Measurements from ENCODE around the gene LRRC15.

The LRRC15 gene

DNA sequence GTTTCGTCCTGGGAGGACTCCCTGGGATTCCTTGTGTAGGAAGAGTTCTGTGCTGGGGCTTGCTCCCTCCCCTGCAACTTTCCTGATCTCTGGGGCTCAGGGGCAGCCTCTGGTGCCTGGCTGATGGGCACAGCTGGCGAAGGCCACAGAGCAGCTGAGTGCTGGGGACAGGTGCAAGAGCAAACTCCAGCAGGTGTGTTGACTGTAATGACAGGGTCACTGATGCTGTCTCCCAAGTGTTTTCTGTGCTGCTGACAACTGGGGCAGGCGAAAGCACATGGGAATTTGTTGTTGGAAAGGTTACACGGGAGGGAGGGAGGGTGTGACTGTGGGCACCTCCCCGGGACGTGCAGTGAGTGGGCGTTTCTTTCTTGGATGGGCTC, 40.0 kb downstream of the LRRC15 start:
- no peak for DNase-seq

DNA sequence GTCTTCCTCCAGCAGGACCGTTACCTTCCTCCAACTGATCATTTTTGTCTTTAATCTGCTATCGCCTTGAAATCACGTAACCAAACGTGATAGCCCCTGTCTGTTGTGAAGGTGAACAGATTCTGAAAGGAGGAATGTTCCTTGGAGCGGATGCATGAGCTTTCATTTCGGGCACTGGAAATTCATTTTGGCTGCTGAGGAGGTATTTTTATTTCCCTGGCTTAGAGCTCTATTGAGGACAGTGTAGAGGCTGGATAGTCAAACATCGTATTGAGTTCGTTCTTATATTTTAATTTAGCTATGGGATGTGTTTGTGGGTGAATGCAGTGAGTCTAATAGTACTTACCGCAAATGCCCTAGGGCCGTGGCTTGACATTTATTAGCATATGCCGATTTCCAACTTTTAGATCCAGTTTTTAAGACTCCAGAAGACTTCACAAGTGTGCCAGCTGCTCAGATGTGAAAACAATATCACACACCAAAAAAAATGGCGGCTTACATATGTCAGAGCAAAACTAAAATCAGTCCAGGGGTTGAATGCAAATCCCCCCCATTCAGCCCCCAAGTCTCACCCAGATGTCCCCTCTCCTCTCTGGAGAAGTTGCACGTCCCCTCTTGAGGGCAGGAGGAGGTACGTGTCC, 40.5 kb downstream of the LRRC15 start:
- DNase-seq = no peak

DNA sequence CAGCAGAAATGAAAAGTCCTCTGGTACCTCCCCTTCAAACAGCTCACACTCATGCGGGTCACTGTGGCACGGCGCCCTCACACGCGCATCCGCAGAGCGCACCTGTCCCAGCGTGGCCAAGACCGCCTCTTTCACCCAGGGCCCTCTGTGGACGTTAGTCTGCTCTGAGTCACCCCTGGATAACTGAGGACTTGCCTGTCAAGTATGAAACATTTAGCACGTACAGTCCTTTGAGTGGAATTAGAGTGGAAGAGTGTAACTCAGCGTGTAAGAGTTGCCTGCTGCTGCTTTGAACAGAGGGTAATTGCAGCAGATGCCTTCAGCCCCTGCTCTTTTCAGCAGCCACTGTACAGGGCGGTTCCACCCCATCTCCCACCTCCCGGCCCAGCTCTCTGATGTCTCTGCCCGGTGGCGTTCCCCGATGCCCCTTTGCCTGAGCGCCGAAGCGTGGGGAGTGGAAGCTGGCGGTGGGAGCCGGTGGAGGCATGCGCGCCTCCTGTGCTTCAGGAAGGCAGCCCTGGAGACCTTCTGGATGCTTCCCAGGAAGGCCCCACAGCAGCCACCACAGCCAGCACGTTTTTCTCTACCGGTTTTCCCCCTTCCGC, 41.4 kb downstream of the LRRC15 start:
- no peak for DNase-seq

DNA sequence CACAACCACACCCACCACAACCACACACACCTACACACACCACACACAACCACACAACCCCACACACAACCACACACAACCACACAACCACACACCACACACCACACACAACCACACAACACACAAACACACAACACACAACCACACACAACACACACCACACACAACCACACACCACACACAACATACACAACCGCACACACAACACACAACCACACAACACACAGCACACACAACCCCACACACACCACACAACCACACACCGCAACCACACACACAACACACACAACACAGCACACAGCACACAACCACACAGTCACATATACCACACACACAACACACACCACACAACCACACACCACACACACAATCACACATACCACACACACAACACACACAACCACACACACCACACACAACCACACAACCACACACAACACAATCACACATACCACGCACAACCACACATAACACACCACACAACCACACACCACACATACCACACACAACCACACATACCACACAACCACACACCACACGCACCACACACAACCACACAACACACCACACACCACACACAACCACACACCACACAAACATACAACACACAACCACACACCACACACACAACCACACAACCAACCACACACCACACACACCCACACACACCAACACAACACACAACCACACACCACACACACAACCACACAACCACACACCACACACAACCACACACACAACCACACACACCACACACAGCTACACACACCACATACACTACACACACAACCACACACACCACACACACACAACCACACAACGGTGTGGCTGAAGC, 42.1 kb downstream of the LRRC15 start:
- DNase-seq = no peak

DNA sequence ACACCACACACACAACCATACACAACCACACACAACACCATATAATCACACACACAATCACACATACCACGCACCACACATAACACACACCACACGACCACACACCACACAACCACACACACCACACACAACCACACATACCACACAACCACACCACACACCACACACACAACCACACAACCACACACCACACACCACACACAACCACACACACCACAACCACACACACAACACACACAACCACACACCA, 42.6 kb downstream of the LRRC15 start:
- DNase-seq = no peak

DNA sequence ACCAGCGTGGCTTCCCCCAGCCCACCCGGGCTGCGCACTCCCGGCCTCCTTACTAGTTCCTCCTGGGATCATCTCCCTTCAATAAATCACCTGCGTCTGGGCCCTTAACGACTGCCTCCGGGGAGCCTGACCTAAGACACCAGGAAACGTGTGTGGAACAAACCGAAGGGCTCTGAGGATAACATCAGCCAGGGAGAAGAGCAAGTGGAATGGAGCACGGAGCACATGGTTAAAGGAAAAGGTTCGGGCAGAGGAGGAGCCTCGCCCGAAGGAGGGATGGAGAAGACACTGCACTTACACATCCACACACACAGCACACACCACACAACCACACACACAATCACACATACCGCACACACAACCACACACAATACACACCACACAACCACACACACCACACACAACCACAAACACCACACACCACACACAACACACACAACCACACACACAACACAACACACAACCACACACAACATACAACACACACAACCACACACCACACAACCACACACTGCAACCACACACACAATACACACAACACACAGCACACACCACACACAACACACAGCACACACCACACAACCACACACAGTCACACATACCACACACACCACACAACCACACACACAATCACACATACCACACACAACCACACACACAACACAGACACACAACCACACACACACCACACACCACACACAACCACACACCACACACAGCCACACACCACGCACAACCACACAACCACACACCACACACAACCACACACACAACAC, 43.2 kb downstream of the LRRC15 start:
- no peak for DNase-seq

DNA sequence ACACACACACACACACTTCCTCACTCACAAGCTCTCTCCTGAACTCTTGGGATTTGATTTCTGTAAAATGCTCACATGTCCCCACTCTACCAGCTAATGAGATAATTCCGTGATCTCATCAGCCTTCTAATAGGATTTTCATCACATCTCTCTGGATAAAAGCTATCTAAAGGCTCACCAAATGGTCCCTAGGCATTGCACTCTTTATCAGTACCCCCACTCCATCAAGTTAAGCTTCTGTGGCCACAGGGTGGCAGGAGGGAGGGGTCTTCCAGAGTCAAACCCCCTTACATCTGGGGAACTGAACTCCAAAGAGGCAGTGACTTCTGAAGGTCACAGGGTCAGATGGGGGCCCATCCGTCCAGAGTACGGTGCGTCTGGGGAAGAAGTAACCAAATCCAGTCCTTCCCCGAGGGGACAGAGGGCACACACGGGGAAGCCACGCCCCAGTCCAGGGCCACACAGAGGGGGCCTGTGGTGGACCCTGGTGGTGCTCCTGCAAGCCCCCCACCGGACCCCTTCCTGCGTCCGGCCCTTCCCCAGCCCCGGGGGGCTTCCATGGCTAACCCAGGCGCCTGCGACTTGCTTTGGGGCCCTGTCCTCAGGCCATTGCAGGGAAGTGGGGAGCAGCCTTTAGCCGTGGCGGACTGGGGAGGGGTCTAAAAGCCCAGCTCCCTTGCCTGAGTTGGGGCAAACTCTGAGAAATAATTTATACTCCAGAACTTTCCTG, 44.0 kb downstream of the LRRC15 start:
- DNase-seq = no peak

DNA sequence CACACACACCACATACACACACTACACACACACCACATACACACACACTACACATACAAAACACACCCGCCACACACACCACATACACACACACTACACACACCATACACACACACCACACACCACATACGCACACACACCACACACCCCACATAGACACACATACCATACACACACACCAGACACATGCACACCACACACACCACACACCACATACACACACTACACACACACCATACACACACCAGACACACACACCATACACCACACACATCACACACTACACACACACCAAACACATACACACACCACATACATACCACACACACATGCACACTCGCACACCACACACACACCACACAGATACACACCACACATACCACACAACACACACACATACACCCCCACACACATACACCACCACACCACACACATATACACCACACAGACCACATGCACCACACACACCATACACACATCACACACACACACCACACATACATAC, 44.7 kb downstream of the LRRC15 start:
- no peak for DNase-seq

DNA sequence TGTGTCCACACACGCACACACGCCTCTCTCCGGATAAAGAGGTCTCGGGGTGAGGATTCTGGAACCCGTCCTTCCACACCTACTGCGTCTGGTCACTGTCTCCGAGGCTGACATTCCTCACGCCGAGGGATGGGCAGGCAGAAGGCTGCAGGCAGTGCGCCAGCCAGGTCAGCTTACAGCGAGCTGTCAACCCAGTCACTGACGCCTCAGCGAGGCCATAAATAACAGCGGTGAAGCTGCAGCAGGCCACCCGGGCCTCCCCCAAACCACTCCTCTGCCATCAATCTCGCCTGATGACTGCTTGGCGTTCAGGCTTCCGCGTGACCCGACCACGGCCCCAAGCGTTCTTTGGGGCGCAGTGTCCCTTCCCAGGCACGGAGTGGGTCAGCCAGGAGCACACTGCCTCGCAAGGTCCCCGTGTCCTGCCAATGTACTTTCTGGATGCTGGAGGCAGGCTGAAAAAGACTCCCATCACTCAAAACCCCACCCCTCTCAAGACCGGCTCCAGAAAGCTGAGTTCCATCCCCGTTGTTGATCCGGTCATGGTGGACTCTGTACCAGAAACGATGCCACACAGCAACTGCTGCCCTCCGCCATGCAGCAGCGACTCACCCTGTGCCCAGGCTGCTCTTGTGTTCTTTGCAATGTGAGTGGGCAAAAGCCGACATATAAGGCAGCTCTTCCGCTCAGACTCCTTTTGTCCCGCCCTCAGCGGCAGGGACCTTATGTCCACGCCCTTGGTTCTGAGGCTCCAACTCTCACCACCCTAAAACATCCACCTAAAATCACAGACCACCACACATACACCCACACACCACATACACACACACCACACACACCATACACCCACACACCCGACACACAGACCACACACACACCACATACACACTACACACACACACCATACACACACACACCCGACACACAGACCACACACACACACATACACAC, 45.5 kb downstream of the LRRC15 start:
- DNase-seq = no peak

DNA sequence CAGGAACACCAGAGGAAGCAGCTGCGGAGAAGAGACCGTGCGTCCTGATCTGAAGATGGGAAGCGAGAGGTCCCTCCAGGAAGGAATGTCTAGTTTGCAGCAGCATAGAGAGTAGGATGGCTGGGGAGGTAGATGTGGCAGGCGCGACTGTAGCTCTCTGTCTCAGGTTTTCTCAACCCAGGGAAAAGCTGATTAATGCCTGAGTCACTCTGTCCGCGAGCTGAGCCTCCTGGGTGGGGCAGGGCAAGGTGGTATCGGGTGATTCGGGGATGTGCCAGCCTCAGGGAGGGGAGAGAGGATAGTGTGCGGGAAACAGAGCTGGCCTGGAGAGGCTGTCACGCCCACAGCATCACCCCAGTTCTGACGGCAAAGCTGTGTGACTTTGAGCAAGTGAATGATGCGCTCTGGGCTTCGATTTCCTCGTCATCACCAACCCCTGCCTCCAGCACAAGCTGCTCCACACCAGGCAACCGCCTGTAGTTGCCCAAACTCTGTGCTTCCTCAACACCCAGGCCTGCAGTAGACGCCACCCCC, 46.8 kb downstream of the LRRC15 start:
- DNase-seq = peak; percentile 44

DNA sequence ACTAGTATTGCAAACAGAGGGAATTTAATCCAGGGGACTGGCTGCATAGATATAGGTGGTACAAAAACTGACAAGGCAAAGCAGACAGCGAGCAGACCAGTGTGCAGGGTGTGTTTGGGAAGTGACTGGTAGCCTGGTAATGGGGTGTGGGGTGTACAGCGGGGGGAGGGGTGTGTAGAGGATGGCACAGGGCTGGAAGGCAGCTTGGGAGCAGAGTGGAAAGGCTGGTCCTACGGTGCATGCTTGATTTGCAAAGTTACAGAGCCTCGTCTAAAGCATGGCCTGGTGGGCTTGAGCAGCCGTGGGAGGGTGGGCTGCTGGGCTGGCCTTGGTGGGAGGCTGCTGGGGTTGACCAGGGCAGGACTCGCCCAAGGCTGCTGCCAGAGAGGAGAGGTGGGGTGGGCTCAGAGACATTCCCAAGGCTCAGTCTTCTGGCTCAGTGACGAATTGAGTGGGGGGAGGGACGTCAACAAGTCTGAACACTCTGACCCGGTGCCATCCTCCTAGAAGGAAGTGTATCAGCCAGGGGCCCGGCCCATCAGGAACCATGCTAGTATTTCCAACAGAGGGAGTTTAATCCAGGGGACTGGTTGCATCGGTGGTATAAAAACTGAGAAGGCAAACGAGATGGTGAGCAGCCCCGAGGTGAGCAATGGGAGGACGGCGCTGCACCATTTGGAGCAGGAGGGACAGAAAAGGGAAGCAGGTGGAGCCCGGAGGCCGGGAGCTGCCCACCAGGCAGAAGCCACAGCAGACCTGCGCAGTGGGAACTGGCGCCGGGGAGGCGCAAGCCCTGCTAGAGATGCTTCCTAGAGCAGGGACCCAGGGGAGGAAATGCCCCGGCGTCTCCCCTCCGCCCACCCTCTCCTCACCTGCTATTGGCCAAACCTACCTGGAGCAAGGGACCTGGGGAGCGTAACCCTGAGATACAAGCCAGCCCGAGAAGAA, 47.6 kb downstream of the LRRC15 start:
- DNase-seq = no peak

DNA sequence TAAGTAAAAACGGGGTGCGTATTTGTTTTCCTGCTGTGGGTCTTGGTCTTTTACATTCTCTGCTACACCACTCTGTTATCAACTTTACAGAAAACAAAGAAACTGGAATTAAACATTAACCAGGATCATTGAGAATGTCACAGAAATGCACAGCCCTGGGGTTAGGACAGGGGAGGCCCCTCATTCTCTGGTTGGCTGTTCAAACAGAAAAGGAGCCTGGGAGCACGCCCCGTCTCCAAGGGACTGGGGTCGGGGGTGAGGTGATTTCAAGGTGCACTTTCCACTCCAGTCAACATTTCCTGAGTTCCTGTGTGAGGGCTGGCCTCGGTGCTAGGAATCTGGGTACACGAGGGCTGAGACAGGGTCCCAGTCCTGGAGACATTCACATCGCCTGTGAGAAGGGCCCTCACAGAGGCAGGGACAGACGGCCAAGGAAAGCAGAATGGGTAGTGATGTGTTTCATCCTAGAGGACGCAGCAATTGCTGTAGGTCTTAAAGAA, 48.7 kb downstream of the LRRC15 start:
- no peak for DNase-seq

DNA sequence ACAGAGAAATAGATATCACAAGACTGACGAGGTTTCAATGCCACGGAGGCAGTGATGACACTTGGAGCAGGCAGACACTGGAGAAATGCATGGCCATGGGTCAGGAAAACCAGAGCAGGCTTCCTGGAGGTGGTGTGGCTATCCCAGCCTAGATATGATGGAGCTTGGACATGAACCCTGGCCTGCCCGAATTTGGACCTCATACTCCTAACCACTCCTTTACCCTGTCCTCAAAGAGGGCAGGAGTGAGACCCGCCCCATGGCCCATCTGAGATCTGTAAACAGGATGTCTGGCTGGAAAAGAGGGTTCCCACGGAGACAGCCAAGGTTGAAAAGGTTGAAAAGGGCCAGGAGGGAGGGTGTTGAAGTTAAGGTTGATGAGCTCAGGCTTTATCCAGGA, 49.4 kb downstream of the LRRC15 start:
- DNase-seq = no peak

DNA sequence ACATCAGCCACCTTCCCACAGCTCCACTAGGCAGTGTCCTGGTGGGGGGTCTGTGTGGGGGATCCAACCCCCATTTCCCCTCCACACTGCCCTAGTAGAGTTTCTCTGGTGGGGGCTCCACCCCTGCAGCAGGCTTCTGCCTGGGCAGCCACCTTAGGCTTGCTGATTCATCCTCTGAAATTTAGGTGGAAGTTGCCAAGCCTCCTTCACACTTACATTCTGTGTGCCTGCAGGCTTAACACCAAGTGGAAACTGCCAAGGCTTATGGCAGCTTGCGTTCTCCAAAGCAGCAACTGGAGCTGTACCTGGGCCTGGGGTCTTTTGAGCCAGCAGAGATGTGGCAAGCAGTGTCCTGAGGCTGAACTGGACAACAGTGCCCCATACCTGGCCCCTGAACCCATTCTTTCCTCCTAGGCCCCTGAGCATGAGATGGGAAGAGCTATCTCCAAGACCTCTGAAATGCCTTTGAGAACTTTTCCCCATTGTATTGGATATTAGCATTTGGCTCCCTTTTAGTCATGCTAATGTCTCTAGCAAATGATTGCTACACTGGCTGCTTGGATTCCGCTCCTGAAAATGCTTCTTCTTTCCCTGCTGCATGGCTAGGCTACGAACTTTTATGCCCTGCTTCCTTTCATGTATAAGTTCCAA, 50.9 kb downstream of the LRRC15 start:
- DNase-seq = no peak

DNA sequence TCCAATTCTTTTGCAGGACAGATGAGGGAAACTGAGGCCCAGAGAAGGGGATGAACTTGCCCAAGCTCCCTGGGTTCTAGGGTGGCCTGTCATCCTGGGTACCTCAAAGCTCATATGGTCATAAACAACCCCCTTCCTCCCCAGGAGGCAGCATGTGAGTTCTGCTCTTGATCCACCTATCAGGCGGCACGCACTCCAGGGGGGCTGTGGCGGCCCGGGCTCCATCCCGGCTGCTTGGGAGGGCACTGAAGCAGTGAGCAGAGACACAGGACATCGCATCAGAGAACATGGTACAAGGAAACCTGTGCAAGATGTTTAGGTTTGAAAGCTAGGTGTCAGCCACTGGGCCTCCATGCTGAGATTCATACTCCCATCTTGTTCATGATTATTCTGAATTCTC, 52.6 kb downstream of the LRRC15 start:
- no peak for DNase-seq

DNA sequence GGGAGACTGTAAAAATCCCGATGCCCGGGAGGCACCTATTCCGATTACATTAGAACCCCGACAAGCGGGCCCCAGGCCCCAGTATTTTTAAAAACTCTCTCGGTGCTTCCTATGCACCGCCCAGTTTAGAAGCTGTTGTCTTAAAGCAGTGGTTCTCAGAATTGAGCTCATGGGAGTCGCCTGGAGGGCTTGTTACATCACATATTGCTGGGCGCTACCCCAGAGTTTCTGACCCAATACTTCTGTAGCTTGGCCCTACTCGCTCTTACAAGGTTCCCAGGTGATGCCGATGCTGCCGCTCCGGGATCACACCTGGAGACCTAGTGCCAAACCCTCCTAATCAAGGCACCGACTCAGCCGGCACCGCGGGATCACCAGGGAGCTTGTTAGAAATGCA, 53.6 kb downstream of the LRRC15 start:
- DNase-seq = no peak

DNA sequence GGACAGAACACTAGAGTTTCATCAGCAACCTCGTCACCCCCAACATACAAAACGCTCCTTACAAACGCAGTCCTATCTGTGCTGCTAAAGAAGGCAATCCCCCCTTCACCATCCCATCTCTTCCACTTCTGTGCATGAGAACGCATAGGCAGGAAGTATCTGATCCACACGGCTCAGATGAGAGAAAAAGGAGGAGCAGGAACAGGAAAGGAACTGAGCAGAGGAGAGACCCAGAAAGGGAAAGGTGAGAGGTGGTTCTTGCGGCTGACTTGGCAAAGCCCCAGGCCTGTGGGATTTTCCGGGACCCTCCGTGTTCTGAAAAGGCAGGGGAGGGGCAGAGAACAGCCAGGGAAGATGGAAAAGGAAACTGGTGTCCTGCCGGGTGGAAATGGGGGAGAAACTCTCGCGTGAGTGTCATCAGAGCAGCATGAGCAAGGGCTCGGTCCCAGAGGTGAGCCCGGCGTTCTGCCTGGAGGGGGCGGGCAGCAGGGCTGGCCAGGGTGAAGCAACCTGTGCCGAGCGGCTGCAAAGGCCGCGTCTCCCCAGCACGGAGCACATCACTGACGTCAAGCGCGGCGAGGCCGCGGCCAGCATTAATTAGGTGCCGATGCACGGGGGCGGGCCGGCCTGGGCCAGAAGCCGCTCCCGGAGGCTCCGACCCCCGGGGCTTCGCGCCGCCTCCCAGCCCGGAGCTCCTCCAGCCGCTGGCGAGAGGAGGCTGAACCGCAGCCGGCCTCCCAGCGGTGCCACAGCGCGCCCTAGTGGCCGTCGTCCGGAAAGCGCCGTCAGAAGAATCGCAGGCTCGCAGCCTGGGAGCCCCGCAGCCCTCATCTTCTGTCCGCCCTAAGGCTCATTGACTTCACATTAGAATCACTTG, 54.2 kb downstream of the LRRC15 start:
- peak; percentile 44 for DNase-seq

DNA sequence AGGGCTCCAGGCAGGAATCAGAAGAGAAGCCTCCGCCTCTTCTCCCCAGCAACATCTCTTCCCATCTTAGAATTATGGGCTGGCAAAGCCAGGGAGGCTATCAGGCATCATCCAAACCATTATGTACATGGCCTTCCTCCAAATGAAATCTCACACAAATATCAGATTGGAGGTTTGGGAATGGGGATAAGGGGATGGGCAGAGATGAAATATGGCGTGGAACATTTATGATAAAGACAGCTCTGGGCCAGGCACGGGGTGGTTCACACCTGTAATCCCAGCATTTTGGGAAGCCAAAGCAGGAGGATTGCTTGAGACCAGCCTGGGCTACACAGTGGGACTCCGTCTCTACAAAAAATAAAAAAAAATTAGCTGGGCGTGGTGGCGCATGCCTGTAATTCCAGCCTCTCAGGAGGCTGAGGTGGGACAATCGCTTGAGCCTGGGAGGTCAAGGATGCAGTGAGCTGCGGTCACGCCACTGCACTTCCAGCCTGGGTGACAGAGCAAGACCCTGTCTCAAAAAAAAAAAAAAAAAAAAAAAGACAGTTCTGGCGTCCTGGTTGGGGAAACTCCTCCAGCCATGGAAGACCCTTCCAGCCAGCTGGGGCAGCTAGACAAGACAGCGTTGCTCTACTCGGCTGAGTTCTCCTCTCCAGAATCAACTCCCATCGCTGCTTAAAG, 55.0 kb downstream of the LRRC15 start:
- no peak for DNase-seq

Measured in HCEC 1CT (cell line).